Fibroblast of lung (primary cell): ENCODE results near the gene SPINK4. TPM values are rescaled to one million over a fixed set of nuclear protein-coding genes. Genes with fewer than 3 reads are reported as not detected.

Source experiments
- DNase-seq, 2 donors: peaks; one replicate each; pipeline versions ENCODE4 v3.0.0 to v3.0.0-alpha.2; 2010; ENCODE audit warnings: low read depth in 2 of 2
- H2AFZ ChIP-seq: 2 replicates; pipeline ENCODE4 v1.5.1; 2012; ENCODE audit warnings: low read length, control low read depth, inconsistent platforms
- H3K27ac ChIP-seq: 2 replicates; pipeline ENCODE4 v1.5.1; 2011; ENCODE audit warnings: low read length, control low read depth; ENCODE audit not compliant: insufficient read depth
- H3K27me3 ChIP-seq: 2 replicates; pipeline ENCODE4 v1.5.1; 2011; ENCODE audit warnings: mild to moderate bottlenecking, low read length; ENCODE audit not compliant: control insufficient read depth, insufficient read depth
- H3K36me3 ChIP-seq: 2 replicates; pipeline ENCODE4 v1.5.1; 2011; ENCODE audit warnings: low read length; ENCODE audit not compliant: control insufficient read depth, insufficient read depth
- H3K4me1 ChIP-seq: 2 replicates; pipeline ENCODE4 v1.5.1; 2011; ENCODE audit warnings: low read length; ENCODE audit not compliant: control insufficient read depth, insufficient read depth; ENCODE audit errors: extremely low read depth
- H3K4me2 ChIP-seq: 2 replicates; pipeline ENCODE4 v1.5.1; 2011; ENCODE audit warnings: low read length, control low read depth; ENCODE audit not compliant: insufficient read depth; ENCODE audit errors: extremely low read depth
- H3K4me3 ChIP-seq, 4 experiments: fragments of 200-600 bp in 1 of 4; sonication (generic) in 1 of 4; replicated peaks in 1 of 4; 2 replicates each; pipeline ENCODE4 v1.5.1; 2011 to 2016; ENCODE audit warnings: low read length in 4 of 4, low read depth in 3 of 4, mild to moderate bottlenecking in 3 of 4, control low read depth in 2 of 4, inconsistent platforms in 1 of 4, mixed read lengths in 1 of 4; ENCODE audit not compliant: insufficient read depth in 1 of 4; ENCODE audit errors: control extremely low read depth in 1 of 4
- H3K79me2 ChIP-seq: 2 replicates; pipeline ENCODE4 v1.5.1; 2012; ENCODE audit warnings: mild to moderate bottlenecking, low read length, inconsistent platforms; ENCODE audit not compliant: control insufficient read depth, insufficient read depth
- H3K9ac ChIP-seq: 2 replicates; pipeline ENCODE4 v1.5.1; 2011; ENCODE audit warnings: mild to moderate bottlenecking, low read length, control low read depth; ENCODE audit not compliant: insufficient read depth
- H3K9me3 ChIP-seq: 2 replicates; pipeline ENCODE4 v1.5.1; 2012; ENCODE audit warnings: low read depth, low read length; ENCODE audit not compliant: control insufficient read depth, insufficient read depth
- H4K20me1 ChIP-seq: 2 replicates; pipeline ENCODE4 v1.5.1; 2011; ENCODE audit warnings: low read length; ENCODE audit not compliant: control insufficient read depth, insufficient read depth; ENCODE audit errors: extremely low read depth
- CTCF ChIP-seq, 2 donors: IDR thresholded peaks in 1 of 2; conservative IDR thresholded peaks in 1 of 2; 1 replicate in 1 of 2; 2 replicates in 1 of 2; pipeline ENCODE4 v1.5.1; 2011 to 2012; ENCODE audit warnings: low read length in 2 of 2, control low read depth in 1 of 2, inconsistent platforms in 1 of 2, low read depth in 1 of 2, mild to moderate bottlenecking in 1 of 2
- EZH2 ChIP-seq: IDR thresholded peaks from 2 replicates; pipeline ENCODE4 v1.5.1; 2012; ENCODE audit warnings: low read length, control low read depth, mild to moderate bottlenecking; ENCODE audit errors: missing control alignments
- polyA plus RNA-seq, 2 donors: library from polyadenylated mRNA; depleted of rRNA in 1 of 2; stranded (reverse) in 1 of 2; unstranded in 1 of 2; fragments of >200 nt; gene quantifications; 2 replicates each; pipeline ENCODE4 v1.2.1, GENCODE V29; 2011 to 2012; ENCODE audit warnings: missing spikeins in 1 of 2
- total RNA-seq: library from RNA; depleted of rRNA; stranded (reverse); fragments of >200 nt; gene quantifications from 2 replicates; pipeline ENCODE4 v1.2.1, GENCODE V29; 2014

SPINK4 gene
- total and polyA plus RNA-seq, 2 donors (not counting 1 experiment from before 2014, with no cell fraction given), result not detected

GRCh38 chr9:33246269-33246860, 6.4 kb downstream of the SPINK4 start:
- Histone ChIP-seq H3K9ac (no peak overlapping the region), H3K4me3 (no peak overlapping the region), H4K20me1 (no peaks in the 10 kb centered on the region), H3K79me2 (no peaks in the 10 kb centered on the region), H3K27me3 (no peaks in the 10 kb centered on the region), H3K4me2 (no peak overlapping the region), H2AFZ (no peak overlapping the region), H3K36me3 (no peaks in the 10 kb centered on the region), H3K9me3 (no peaks in the 10 kb centered on the region), H3K27ac (no peak overlapping the region), H3K4me1 (no peaks in the 10 kb centered on the region)
- DNase-seq, result no peak
- TF ChIP-seq EZH2, result no peak
- no peak for TF ChIP-seq CTCF (conservative IDR thresholded peaks at IDR 0.05 in 1 of 2, IDR thresholded peaks at IDR 0.05 in 1 of 2; ENCODE audit: low read depth in 1 of 2, low read length in 2 of 2)

GRCh38 chr9:33248606-33249005, 8.6 kb downstream of the SPINK4 start:
- Histone ChIP-seq H3K36me3 (peaks cover 2% of the 10 kb centered on the region), H3K4me1 (no peaks in the 10 kb centered on the region), H3K9me3 (no peaks in the 10 kb centered on the region), H3K9ac (no peak overlapping the region), H3K27ac (no peak overlapping the region), H2AFZ (no peak overlapping the region), H4K20me1 (no peaks in the 10 kb centered on the region), H3K4me3 (no peak overlapping the region), H3K4me2 (no peak overlapping the region), H3K79me2 (no peaks in the 10 kb centered on the region), H3K27me3 (no peaks in the 10 kb centered on the region)
- DNase-seq, result no peak
- TF ChIP-seq CTCF (conservative IDR thresholded peaks at IDR 0.05 in 1 of 2, IDR thresholded peaks at IDR 0.05 in 1 of 2; ENCODE audit: low read depth in 1 of 2, low read length in 2 of 2) (no peak), EZH2 (no peak)

GRCh38 chr9:33249087-33249658, 9.2 kb downstream of the SPINK4 start:
- H3K4me2 ChIP-seq, result no peak overlapping the region
- H3K79me2 ChIP-seq, result no peaks in the 10 kb centered on the region
- no peak overlapping the region for H3K9ac ChIP-seq
- DNase-seq, result no peak
- peaks cover 2% of the 10 kb centered on the region for H3K36me3 ChIP-seq
- no peaks in the 10 kb centered on the region for H3K9me3 ChIP-seq
- H3K4me1 ChIP-seq, result no peaks in the 10 kb centered on the region
- no peaks in the 10 kb centered on the region for H3K27me3 ChIP-seq
- H2AFZ ChIP-seq, result no peak overlapping the region
- H3K4me3 ChIP-seq, result no peak overlapping the region
- H4K20me1 ChIP-seq, result no peaks in the 10 kb centered on the region
- no peak overlapping the region for H3K27ac ChIP-seq
- TF ChIP-seq EZH2 (no peak), CTCF (conservative IDR thresholded peaks at IDR 0.05 in 1 of 2, IDR thresholded peaks at IDR 0.05 in 1 of 2; ENCODE audit: low read depth in 1 of 2, low read length in 2 of 2) (no peak)
